ENCODE measurements around the gene PSMB5. TPM values are rescaled to one million over a fixed set of nuclear protein-coding genes. Genes with fewer than 3 reads are reported as not detected.

The PSMB5 gene
- total RNA-seq, 4 donors from 2014 or later: 126 to 150 (median 129) TPM

DNA sequence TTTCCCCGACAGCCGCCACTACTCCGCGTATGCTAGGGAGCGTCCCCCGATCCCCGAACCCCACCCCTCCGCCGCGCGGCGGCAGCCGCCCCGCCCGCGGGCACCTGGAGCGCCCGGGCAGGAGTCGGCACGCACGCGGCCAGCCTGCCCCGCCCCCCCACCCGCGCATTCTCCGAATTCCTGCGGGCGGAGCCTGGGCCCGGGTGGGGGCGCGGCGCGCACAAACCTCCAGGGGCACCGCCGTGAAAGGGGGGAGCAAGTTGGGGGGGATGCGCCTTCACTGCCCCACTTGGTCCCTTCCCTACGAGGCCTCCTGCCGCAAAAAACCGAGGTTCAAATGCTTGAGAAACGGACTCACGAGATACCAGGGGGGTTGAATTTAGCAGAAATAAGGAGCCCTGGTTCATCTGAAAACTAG is 54.0 kb downstream of the PSMB5 start:
- DNase-seq (ENCODE audit: low spot score) (no peak), ATAC-seq (ENCODE audit: low FRiP score) (no peak)
- TF ChIP-seq, protein P1, sequence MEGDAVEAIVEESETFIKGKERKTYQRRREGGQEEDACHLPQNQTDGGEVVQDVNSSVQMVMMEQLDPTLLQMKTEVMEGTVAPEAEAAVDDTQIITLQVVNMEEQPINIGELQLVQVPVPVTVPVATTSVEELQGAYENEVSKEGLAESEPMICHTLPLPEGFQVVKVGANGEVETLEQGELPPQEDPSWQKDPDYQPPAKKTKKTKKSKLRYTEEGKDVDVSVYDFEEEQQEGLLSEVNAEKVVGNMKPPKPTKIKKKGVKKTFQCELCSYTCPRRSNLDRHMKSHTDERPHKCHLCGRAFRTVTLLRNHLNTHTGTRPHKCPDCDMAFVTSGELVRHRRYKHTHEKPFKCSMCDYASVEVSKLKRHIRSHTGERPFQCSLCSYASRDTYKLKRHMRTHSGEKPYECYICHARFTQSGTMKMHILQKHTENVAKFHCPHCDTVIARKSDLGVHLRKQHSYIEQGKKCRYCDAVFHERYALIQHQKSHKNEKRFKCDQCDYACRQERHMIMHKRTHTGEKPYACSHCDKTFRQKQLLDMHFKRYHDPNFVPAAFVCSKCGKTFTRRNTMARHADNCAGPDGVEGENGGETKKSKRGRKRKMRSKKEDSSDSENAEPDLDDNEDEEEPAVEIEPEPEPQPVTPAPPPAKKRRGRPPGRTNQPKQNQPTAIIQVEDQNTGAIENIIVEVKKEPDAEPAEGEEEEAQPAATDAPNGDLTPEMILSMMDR (IDR thresholded peaks at IDR 0.05): no peak

DNA sequence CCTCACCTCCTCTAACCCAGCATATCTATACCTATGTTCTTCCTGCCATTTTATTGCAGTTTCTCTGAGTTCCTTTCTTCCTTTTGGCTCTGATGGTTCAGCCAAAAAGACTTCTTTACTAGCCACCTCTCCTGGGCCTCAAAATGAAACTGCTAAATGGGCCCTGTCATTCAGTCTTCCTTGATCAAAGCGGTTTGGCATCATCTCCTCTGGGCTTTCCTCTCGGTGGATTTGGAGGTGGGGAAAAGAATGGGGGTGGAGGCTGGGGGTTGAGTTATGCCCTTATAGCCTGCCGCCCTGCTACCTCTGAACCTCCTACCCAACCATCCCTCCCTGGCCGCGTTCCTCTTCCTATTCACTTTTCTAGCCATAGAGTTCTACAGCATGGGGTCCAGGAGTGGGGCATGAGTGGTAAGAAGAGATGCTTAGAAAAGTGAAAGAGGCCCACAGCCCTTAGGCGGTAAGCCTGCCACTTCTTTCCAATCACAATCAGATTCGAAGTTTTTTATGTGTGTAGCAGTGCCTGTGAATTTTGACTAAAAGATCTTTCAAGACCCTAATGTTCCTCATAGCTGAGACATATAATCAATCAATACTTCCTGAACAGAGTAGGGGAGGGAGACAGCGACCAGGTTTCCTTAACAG is 54.8 kb downstream of the PSMB5 start:
- TF ChIP-seq, protein P1 (IDR thresholded peaks at IDR 0.05): no peak
- ATAC-seq (ENCODE audit: low FRiP score) (no peak), DNase-seq (ENCODE audit: low spot score) (no peak)

DNA sequence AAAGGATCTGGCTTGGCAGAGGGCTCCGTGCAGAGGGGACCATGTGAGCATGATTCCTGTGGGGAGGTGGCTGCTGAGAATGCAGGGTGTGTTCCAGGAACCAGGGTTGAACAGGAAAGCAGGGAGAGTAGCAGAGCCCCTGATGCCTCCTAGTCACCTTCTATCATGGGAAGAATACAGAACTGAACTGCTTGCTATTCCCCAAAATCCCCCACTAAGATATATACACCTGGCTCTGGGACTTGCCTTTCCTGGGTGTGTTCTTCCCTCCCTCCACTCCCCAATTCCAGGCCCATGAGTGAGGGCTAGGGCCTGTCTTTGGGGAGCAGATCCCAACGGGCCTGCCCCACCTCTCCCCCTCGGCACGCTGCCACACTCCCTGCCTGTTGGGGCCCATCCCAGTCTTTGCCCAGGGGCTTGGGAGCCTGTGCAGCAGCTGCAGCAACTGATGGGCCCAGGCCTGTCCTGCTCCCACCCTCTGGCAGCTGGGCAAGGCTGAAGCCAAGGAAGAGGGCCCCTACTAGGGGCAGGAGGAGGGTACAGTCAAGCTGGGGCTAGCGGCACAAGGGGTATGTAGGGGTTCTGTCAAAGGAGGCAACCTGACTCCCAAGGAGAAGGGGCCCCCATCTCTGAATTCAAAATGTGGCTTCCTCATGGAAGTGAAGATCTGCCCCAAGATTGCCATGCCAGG is 55.6 kb downstream of the PSMB5 start:
- TF ChIP-seq, protein P1 (IDR thresholded peaks at IDR 0.05): no peak
- no peak for ATAC-seq (ENCODE audit: low FRiP score)
- no peak for DNase-seq (ENCODE audit: low spot score)

DNA sequence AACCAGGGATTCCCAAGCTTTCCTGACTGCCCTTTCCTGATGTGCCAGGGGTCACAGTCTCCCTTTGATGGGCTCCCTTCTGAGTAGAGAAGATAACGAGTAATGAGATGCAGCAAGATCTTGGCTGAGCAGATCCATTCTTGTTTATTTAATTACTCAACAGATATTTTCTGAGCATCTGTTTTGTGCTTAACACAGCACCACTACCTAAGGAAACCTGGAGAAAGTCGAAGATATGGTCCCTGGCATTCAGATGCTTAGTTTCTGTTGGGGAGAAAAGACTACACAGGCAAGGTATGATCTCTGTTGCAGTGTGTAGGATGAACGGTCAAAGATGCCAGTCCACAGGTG is 56.2 kb downstream of the PSMB5 start:
- no peak for DNase-seq (ENCODE audit: low spot score)
- no peak for ATAC-seq (ENCODE audit: low FRiP score)
- TF ChIP-seq, protein P1 (IDR thresholded peaks at IDR 0.05): no peak

DNA sequence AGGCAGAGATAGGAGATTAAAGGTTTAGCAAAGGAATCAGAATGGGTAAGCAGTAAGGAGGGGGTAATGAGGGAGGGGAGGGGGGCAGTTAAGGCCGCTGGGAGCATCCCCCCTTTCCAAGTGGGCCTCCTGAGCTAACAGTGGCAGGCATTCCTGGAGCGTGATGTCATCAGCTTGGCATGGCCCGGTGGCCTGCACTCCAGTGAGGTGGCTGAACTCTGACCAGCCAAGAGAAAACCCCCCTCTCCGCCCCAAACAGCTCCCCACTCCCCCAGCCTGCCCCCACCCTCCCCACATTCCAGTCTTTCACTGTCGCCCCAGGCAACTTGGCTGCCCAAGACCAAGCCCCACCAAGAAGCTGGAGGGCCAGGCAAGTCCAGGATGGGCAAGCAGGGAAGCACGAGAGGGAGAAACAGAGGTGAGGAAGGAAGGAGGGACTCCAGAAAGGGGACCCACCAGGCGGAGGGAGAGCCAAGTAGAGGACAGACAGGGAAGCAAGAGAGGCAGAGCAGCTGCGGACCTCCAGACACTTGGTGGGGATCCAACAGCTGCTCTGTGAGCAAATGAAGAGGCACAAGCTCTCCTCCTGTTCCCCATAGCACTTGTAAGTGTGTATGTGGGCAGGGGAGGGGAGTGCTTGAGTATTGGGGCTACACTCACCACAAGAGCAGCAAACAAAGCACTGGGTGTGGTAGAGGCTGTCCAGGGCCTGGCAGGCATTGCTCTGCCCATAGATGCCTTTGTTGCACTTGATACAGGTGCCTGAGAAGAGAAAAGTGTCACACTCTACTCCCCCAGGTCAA is 56.8 kb downstream of the PSMB5 start:
- ATAC-seq (ENCODE audit: low FRiP score) (peak; percentile 56), DNase-seq (ENCODE audit: low spot score) (no peak)
- TF ChIP-seq, protein P1 (IDR thresholded peaks at IDR 0.05): no peak

DNA sequence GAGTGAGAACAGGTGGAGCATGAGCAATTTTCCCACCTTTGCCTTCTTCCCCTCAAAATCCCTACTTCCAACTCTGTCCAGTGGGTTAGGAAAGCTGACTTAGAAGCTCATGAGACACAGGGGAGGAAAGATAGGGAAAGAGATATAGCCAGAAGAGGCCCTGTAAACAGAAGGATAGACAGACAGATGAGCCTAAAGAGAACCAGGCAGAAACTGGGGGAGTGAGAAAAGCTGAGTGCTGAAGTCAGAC is 57.3 kb downstream of the PSMB5 start:
- DNase-seq (ENCODE audit: low spot score): no peak
- no peak for ATAC-seq (ENCODE audit: low FRiP score)
- TF ChIP-seq, protein P1 (IDR thresholded peaks at IDR 0.05): no peak

Data from omental fat pad (tissue), 4 donors.